Measurements from ENCODE around the gene MED13. TPM values are rescaled to one million over a fixed set of nuclear protein-coding genes. Genes with fewer than 3 reads are reported as not detected.

MED13 gene
- polyA plus RNA-seq, 1 of the 3 experiments (the other 2 are of a cell fraction), result 6.3 TPM

DNA sequence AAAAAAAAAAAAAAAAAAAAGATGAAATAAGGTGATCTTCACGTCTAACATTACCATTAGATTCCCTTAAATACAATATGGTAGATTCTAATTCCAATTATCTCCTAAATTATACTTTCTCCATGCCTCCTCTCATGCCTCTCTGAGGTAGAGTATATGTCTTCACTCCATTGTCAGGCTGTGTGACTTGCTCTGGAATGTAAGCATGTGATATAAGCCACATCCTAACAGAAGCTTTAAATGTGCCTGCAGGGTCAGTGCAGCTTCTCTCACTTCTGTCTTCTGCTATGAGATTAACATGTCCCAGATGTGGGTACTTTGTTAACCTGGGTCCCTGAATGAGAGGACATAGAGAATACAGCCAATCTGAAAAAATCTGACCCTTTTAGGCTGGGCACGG is 32.6 kb downstream of the MED13 start:
- POLR2A ChIA-PET, result no interaction called here
- Histone ChIP-seq H3K9me2 (no peaks in the 10 kb centered on the region), H3K9ac (no peak overlapping the region), H3K9me3 (no peaks in the 10 kb centered on the region), H3K4me3 (ENCODE audit: low read depth in 2 of 2, low read length in 1 of 2) (no peak overlapping the region), H2AFZ (ENCODE audit: low read depth) (no peak overlapping the region), H4K20me1 (ENCODE audit: insufficient read depth) (peaks cover 15% of the 10 kb centered on the region; the same call in 1 of the 2 replicates), H3K27ac (ENCODE audit: low read depth in 2 of 2, low read length in 1 of 2) (no peak overlapping the region), H3K4me1 (ENCODE audit: control insufficient read depth in 1 of 2, insufficient read depth in 2 of 2, low read depth in 1 of 2, low read length in 1 of 2) (no peaks in the 10 kb centered on the region; a peak in 1 of 4 replicates), H3K79me2 (ENCODE audit: insufficient read depth) (peaks cover 79% of the 10 kb centered on the region), H3K4me2 (no peak overlapping the region), H3K27me3 (ENCODE audit: insufficient read depth) (no peaks in the 10 kb centered on the region), H3K36me3 (replicated peaks in 1 of 2; ENCODE audit: control insufficient read depth in 1 of 2, insufficient read depth in 2 of 2, low read length in 1 of 2) (peaks cover 55 to 85% of the 10 kb centered on the region in 2 experiments), H3F3A (replicated peaks; ENCODE audit: insufficient read depth) (peaks cover 4% of the 10 kb centered on the region)
- no peak for TF ChIP-seq FOXJ3 (CRISPR knock-in tag; IDR thresholded peaks at IDR 0.05)
- TF ChIP-seq, protein P1, sequence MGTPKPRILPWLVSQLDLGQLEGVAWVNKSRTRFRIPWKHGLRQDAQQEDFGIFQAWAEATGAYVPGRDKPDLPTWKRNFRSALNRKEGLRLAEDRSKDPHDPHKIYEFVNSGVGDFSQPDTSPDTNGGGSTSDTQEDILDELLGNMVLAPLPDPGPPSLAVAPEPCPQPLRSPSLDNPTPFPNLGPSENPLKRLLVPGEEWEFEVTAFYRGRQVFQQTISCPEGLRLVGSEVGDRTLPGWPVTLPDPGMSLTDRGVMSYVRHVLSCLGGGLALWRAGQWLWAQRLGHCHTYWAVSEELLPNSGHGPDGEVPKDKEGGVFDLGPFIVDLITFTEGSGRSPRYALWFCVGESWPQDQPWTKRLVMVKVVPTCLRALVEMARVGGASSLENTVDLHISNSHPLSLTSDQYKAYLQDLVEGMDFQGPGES (IDR thresholded peaks at IDR 0.05; ENCODE audit: low read depth, low read length), result no peak
- no peak for TF ChIP-seq FOXM1 (IDR thresholded peaks at IDR 0.05; ENCODE audit: low read depth)
- TF ChIP-seq FOSL2 (IDR thresholded peaks at IDR 0.05; ENCODE audit: borderline replicate concordance, low read depth), result no peak
- TF ChIP-seq EP300 (IDR thresholded peaks at IDR 0.05; ENCODE audit: borderline replicate concordance in 1 of 2, low read depth in 1 of 2, low read length in 1 of 2), result no peak
- TF ChIP-seq RCOR1 (IDR thresholded peaks at IDR 0.05; ENCODE audit: low read length), result 0 out of 2 replicates have a peak, but pooled peaks have one; percentile 32
- CTCF ChIA-PET, result interaction anchor here (1.2 to 3.0 kb wide), 3 partner anchors 9 to 65 kb away, joined by 3 to 12 read pairs (median 9); no protein-coding TSS in a partner anchor
- no peak for DNase-seq
- 92% methylated on average over 2 of the region's 2 CpGs for WGBS (ENCODE audit: low lambda C conversion rate)

DNA sequence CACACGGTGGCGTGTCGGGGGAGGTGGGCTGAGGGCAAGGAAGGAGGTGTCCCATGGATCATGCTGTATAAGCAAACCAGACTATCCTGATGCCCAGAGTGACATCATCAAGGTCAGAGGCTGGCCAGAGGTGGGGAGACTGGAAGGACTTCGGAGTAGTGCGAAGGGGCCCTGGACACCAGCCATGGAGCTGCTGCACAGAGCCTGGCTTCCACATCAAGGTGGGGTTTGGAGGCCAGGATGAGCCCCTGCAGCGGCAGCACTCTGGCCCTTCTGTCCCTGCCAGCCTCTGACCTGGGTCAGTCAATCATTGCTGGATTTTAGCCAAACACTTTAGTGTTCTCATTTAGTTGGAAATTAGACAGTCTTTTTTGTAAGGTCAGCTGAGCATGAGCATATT is 34.8 kb downstream of the MED13 start:
- Histone ChIP-seq H3K27me3 (ENCODE audit: insufficient read depth) (no peaks in the 10 kb centered on the region), H3K36me3 (replicated peaks in 1 of 2; ENCODE audit: control insufficient read depth in 1 of 2, insufficient read depth in 2 of 2, low read length in 1 of 2) (peaks cover 64 to 95% of the 10 kb centered on the region in 2 experiments), H3K9me3 (no peaks in the 10 kb centered on the region), H2AFZ (ENCODE audit: low read depth) (no peak overlapping the region), H3K27ac (ENCODE audit: low read depth in 2 of 2, low read length in 1 of 2) (no peak overlapping the region), H3K4me1 (ENCODE audit: control insufficient read depth in 1 of 2, insufficient read depth in 2 of 2, low read depth in 1 of 2, low read length in 1 of 2) (no peaks in the 10 kb centered on the region; a peak in 1 of 4 replicates), H3K4me3 (ENCODE audit: low read depth in 2 of 2, low read length in 1 of 2) (no peak overlapping the region), H3K79me2 (ENCODE audit: insufficient read depth) (peaks cover 79% of the 10 kb centered on the region), H3F3A (replicated peaks; ENCODE audit: insufficient read depth) (peaks cover 2% of the 10 kb centered on the region), H3K9me2 (no peaks in the 10 kb centered on the region), H3K9ac (no peak overlapping the region), H3K4me2 (no peak overlapping the region), H4K20me1 (ENCODE audit: insufficient read depth) (peaks cover 20% of the 10 kb centered on the region; the same call in 1 of the 2 replicates)
- ChIA-PET CTCF (interaction anchor here (1.2 to 2.6 kb wide), 2 partner anchors 11 to 36 kb away, joined by 3 to 12 read pairs; no protein-coding TSS in a partner anchor), POLR2A (interaction anchor here (0.5 kb wide), 1 partner anchor 15 kb away, joined by 3 read pairs; no protein-coding TSS in a partner anchor)
- 94% methylated on average over 5 of the region's 6 CpGs for WGBS (ENCODE audit: low lambda C conversion rate)
- no peak for DNase-seq
- no peak for TF ChIP-seq FOSL2 (IDR thresholded peaks at IDR 0.05; ENCODE audit: borderline replicate concordance, low read depth)

DNA sequence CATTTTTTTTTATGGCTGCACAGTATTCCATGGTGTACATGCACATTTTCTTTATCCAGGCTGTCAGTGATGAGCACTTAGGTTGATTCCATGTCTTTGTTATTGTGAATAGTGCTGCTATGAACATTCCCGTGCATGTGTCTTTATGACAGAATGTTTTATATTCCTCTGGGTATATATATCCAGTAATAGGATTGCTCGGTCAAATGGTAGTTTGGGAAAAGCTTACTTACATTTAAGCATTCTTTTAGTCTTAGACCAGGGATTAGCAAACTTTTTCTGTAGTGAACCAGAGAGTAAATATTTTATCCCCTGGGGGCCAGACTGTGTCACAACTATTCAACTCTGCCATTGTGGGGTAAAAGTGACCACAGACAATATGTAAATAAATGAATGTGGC is 40.2 kb downstream of the MED13 start:
- Histone ChIP-seq H3K27ac (ENCODE audit: low read depth in 2 of 2, low read length in 1 of 2) (no peak overlapping the region), H3F3A (replicated peaks; ENCODE audit: insufficient read depth) (no peaks in the 10 kb centered on the region), H2AFZ (ENCODE audit: low read depth) (no peak overlapping the region), H3K4me1 (ENCODE audit: control insufficient read depth in 1 of 2, insufficient read depth in 2 of 2, low read depth in 1 of 2, low read length in 1 of 2) (no peaks in the 10 kb centered on the region), H3K9me2 (no peaks in the 10 kb centered on the region), H3K36me3 (replicated peaks in 1 of 2; ENCODE audit: control insufficient read depth in 1 of 2, insufficient read depth in 2 of 2, low read length in 1 of 2) (peaks cover 43 to 83% of the 10 kb centered on the region in 2 experiments), H3K4me2 (no peak overlapping the region), H3K4me3 (ENCODE audit: low read depth in 2 of 2, low read length in 1 of 2) (no peak overlapping the region), H3K27me3 (ENCODE audit: insufficient read depth) (no peaks in the 10 kb centered on the region), H3K9me3 (no peaks in the 10 kb centered on the region), H3K9ac (no peak overlapping the region), H4K20me1 (ENCODE audit: insufficient read depth) (peaks cover 15% of the 10 kb centered on the region; the same call in 1 of the 2 replicates), H3K79me2 (ENCODE audit: insufficient read depth) (peaks cover 72% of the 10 kb centered on the region)
- TF ChIP-seq TAF1 (IDR thresholded peaks at IDR 0.05; ENCODE audit: borderline replicate concordance, low read depth, low read length) (no peak), RFX5 (IDR thresholded peaks at IDR 0.05; ENCODE audit: low read length) (no peak)
- CTCF ChIA-PET, result interaction anchor here (1.6 to 1.7 kb wide), 2 partner anchors 21 to 85 kb away, joined by 4 to 5 read pairs; no protein-coding TSS in a partner anchor
- POLR2A ChIA-PET, result interaction anchor here (0.6 kb wide), 1 partner anchor 39 kb away, joined by 3 read pairs; no protein-coding TSS in a partner anchor
- WGBS (ENCODE audit: low lambda C conversion rate), result 100% methylated on average over 2 of the region's 2 CpGs
- DNase-seq, result no peak

Measured in SK-N-SH (cell line).